Measurements from ENCODE around the gene C1orf74.

Gene C1orf74

DNA sequence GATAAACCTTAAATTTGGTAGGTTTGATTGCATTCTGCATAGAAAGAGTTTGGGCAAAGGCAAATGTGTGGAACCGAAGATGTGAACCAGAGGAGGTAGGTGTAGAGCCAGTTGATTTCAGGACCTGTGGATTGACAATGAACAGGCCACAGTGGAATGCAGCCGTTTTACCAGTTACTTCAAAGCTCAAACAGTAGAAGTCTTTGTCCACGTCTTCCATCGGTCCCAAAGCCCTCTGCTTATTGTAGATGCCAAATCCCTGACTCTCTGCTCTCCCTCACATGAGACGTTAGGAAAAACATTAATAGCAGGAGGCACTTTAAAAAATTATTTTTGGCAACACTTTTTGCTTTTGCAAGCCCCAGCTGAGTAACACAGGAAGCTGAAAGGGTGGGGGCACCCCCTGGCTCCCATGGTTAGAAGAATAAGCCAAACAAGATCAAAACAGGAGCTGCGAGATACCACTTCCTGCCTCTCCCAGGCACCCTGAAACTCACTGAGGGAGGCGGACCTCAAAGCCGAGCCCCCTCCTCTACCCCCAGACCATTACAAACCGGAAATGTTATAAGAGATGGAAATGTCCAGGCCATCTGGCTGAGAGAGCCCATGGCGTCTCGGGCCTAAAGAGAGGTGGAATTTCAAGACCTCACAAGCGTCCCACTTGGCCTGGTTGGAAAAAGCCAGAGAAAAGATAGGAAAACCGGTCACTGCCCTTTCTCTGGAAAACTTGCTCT, 15.0 kb downstream of the C1orf74 start:
- TF ChIP-seq CTCF (IDR thresholded peaks at IDR 0.05) = no peak

DNA sequence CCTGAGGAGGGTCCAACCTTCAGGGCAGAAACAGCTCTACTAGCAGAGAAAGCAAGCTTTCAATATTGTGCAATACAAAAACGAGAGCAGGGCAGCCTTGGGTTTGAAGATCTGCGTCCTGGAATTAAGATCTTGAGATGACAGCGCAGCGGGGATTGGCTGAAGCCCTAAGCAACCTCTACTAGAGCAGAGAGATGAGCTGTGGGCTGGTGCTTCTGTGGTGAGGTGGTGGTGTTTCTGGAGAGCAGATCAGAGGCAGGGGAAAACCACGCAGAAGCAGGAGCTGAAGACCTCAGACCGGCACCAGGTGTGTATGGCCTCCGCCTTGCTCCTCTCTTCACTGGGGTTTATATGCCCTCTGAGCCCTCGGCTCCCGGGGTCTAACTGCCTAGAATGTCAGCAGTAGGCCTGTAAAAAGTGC, 16.0 kb downstream of the C1orf74 start:
- no peak for TF ChIP-seq CTCF (IDR thresholded peaks at IDR 0.05)

- no peak for TF ChIP-seq CTCF (IDR thresholded peaks at IDR 0.05)
These were observed 16.7 kb downstream of the C1orf74 start for GRCh38 chr1:209767706-209768105.

- TF ChIP-seq CTCF (IDR thresholded peaks at IDR 0.05) = no peak
These were observed 17.3 kb downstream of the C1orf74 start for GRCh38 chr1:209767096-209767495.

DNA sequence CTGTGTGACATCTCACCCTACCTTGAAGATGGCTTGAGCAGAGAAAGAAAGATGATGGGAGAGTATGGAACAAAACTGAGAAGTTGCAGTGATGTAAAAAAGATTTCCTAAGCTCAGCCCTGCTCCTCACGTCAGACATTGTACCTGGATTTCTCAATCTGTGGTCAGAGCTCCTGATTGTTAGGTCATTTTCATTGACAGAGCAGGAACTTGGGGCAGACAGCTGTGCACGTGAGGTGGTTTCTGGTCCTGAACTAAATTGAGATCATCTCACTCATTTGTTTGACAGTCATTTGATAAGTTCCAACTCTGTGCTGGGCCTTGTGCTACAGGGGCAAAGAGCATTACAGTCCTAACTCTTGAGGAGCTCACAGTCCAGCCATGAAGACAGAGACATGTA, 18.3 kb downstream of the C1orf74 start:
- no peak for TF ChIP-seq CTCF (IDR thresholded peaks at IDR 0.05)

GRCh38 chr1:209761011-209761635, 23.2 kb downstream of the C1orf74 start:
- no peak for TF ChIP-seq CTCF (IDR thresholded peaks at IDR 0.05)

GRCh38 chr1:209759829-209760359, 24.5 kb downstream of the C1orf74 start:
- TF ChIP-seq CTCF (IDR thresholded peaks at IDR 0.05) = no peak
